GM18508 (cell line): ENCODE results near the gene ZNF473.
"Not testable (repeated sequence)": the region's sequence is repeated elsewhere in the genome, so short reads cannot be mapped to it uniquely, and the experiment has no call there.

Source experiments
- ATAC-seq: cut with Tn5 transposase; IDR thresholded peaks from one replicate; pipeline ENCODE4 v1.9.1; 2021; ENCODE audit warnings: moderate number of reproducible peaks; ENCODE audit not compliant: insufficient read depth, unreplicated experiment

Gene ZNF473

GRCh38 chr19:50046649-50047503, 21.1 kb downstream of the ZNF473 start:
- no peak for ATAC-seq

GRCh38 chr19:50047671-50048070, 21.9 kb downstream of the ZNF473 start:
- ATAC-seq = no peak

- ATAC-seq = no peak
These were observed 24.8 kb downstream of the ZNF473 start for GRCh38 chr19:50050406-50051227.

- ATAC-seq = not testable (repeated sequence)
These were observed 25.6 kb downstream of the ZNF473 start for GRCh38 chr19:50051228-50051895.

GRCh38 chr19:50051964-50052363, 26.2 kb downstream of the ZNF473 start:
- no peak for ATAC-seq

GRCh38 chr19:50053119-50053518, 27.3 kb downstream of the ZNF473 start:
- no peak for ATAC-seq

- ATAC-seq = no peak
These were observed 32.6 kb downstream of the ZNF473 start for GRCh38 chr19:50058425-50058824.

GRCh38 chr19:50059045-50059444, 33.2 kb downstream of the ZNF473 start:
- no peak for ATAC-seq

GRCh38 chr19:50060107-50060506, 34.3 kb downstream of the ZNF473 start:
- ATAC-seq = no peak

- no peak for ATAC-seq
These were observed 35.8 kb downstream of the ZNF473 start for GRCh38 chr19:50061650-50062049.

- ATAC-seq = no peak
These were observed 40.1 kb downstream of the ZNF473 start for GRCh38 chr19:50065938-50066337.

- ATAC-seq = no peak
These were observed 41.8 kb downstream of the ZNF473 start for GRCh38 chr19:50067575-50067974.

- ATAC-seq = not testable (repeated sequence)
These were observed 42.6 kb downstream of the ZNF473 start for GRCh38 chr19:50068382-50068781.

- ATAC-seq = not testable (repeated sequence)
These were observed 49.3 kb downstream of the ZNF473 start for GRCh38 chr19:50075076-50075475.

- not testable (repeated sequence) for ATAC-seq
These were observed 50.0 kb downstream of the ZNF473 start for GRCh38 chr19:50075644-50076372.

- ATAC-seq = not testable (repeated sequence)
These were observed 51.0 kb downstream of the ZNF473 start for GRCh38 chr19:50076581-50077355.

GRCh38 chr19:50079014-50079413, 53.2 kb downstream of the ZNF473 start:
- not testable (repeated sequence) for ATAC-seq

GRCh38 chr19:50084440-50084839, 58.6 kb downstream of the ZNF473 start:
- not testable (repeated sequence) for ATAC-seq

- not testable (repeated sequence) for ATAC-seq
These were observed 61.3 kb downstream of the ZNF473 start for GRCh38 chr19:50087153-50087552.
